ENCODE data around the gene PAMR1.

DNA sequence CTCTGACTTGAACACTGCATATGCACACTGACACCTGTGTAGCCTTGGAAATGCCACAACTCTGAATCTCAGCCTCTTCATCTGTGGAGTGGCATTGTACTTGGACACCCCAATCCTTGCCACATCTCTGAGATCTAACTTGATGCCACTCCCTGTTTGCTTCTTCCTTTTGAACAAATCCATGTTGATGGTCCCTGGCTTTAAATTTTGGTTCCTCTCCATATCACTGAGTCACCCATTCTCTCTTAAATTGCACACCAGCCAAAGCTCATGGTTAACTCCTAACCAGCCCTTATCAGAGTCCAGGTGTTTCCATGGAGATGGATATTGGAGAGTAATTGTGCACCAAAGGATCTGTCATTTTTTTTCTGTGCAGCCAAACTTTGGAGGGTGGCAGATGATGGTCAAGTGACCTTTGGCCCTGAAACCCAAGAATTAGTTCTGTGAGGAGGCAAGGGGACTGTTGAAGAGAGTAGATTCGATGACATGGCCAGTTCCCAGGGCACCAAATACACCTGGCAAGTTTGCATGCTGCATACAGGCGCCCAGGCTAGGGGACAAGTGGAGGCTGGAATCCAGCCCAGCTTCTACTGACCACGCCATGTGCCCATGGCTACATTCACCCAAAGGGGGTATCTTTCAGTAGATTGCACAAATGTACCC is 25.1 kb upstream of the PAMR1 start:
- TF ChIP-seq POLR2A (IDR thresholded peaks at IDR 0.05), result no peak
- TF ChIP-seq, protein P1, sequence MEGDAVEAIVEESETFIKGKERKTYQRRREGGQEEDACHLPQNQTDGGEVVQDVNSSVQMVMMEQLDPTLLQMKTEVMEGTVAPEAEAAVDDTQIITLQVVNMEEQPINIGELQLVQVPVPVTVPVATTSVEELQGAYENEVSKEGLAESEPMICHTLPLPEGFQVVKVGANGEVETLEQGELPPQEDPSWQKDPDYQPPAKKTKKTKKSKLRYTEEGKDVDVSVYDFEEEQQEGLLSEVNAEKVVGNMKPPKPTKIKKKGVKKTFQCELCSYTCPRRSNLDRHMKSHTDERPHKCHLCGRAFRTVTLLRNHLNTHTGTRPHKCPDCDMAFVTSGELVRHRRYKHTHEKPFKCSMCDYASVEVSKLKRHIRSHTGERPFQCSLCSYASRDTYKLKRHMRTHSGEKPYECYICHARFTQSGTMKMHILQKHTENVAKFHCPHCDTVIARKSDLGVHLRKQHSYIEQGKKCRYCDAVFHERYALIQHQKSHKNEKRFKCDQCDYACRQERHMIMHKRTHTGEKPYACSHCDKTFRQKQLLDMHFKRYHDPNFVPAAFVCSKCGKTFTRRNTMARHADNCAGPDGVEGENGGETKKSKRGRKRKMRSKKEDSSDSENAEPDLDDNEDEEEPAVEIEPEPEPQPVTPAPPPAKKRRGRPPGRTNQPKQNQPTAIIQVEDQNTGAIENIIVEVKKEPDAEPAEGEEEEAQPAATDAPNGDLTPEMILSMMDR (IDR thresholded peaks at IDR 0.05), result no peak
- TF ChIP-seq EP300 (IDR thresholded peaks at IDR 0.05), result no peak
